Glomerular visceral epithelial cell (primary cell): Measurements from ENCODE around the gene HSD17B12.
"Not testable (repeated sequence)": the region's sequence is repeated elsewhere in the genome, so short reads cannot be mapped to it uniquely, and the experiment has no call there.

Experiments
- DNase-seq: peaks from one replicate; pipeline ENCODE4 v3.0.0-alpha.2; 2016; ENCODE audit errors: extremely low spot score

The HSD17B12 gene

DNA sequence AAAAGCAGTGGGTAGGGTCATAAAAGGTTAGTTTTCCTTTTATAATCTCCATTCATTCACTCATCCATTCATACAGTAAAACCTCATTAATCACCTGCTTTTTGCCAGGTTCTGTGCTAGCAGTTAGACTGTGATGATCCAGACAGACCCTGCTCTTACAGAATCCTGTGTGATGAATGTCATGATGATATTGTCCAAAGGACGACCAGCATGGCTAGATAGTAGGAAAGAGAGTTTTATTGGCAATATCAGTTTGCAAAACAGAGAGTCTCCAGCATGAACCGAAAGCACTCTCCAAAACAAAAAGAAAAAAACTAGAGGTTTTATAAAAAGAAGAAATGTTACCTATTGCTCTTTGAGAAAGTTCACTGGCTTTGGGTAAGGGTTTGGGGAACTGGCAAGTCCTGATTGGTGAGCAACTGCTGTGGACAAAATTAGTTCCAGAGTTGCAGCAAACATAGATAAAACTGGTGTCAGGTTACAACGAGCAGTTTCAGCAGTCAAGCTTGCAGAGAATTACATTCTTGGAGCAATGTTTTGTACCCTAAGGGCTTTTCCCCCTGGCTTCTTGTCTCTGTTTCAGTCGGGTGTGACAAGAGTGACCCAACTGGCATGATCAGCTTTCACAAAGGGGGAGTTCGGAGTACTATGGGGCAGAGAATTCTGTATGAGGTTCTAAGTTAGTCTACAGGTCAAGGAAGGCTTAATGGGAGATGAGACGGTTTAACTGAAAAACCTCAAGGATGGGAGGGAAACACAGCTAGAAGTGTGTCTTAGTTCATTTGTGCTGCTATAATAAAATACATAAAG, 58.3 kb downstream of the HSD17B12 start:
- DNase-seq: peak; percentile 2

DNA sequence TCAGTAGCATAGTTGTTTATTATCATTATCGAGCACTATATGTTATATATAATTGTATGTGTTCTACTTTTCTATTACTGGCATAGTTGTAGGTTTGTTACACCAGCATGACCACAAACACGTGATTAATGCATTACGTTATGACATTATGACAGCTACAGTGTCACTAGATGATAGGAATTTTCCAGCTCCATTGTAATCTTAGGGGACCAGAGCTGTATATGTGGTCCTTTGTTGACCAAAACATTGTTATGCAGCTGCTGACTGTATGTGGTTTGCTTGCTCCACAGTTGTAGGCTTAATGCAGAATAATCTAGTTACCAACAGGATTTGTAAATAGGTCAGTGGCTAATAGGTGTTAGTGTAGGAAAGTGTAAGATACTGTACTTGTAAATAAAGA, 66.1 kb downstream of the HSD17B12 start:
- no peak for DNase-seq

DNA sequence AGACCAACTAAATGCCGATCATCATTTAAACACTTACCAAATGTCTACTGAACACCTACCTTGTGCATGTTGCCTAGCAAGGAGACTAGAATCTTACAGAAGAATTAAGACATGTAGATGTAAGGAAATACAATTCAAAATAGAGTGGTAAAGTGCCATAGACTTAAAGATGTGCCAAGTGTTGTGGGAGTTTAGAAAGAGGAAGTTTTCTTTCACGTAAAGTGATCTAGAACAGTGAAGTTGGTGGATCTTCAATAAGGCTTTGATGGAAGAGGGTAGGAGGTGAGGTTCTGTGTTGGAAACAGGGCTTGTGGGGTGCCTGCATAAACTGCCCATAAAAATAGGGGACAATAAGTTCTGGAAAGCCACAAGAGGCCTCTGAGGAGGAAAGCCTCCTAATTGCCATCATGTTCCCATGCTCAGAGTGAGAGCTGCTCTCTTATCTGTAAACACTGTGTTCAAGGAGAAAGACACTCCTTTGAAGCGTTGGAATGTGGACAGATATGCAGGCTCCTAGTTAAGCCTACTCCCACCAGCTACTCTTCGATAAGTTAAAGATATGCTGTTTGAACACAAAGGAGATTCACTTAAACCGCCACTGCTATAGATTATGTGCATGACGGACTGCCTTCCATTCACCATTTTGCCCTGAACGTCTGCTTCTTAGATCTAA, 66.7 kb downstream of the HSD17B12 start:
- no peak for DNase-seq

DNA sequence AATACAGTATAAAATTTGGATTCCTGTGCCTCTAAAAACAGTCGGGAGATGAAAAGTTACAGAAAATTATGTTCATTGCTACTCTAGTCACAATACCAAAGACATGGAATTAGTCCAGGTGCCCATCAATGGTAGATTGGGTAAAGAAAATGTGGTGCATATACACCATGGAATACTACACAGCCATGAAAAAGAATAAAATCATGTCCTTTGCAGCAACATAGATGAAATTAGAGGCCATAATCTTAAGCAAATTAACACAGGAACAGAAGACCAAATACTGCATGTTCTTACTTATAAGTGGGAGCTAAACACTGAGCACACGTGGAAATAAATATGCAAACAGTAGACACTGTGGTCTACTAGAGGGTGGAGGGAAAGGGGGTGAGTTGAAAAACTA, 67.6 kb downstream of the HSD17B12 start:
- no peak for DNase-seq

DNA sequence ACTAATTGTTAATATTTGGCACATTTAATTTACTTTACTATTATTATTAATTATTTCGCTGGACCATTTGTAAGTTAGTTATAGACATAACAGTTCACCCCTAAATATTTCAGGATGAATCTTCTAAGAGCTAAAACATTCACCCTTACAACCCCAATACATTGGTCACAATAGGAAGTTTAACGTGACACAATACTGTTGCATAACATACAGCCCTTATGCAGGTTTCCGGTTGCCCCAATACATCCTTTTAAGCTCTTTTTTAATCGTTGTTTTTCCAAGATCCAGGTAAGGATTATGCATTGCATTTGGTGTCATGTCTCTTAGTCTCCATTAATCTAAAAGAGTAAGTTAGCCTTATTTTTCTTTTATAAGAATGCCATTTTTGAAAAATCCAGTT, 71.2 kb downstream of the HSD17B12 start:
- no peak for DNase-seq

DNA sequence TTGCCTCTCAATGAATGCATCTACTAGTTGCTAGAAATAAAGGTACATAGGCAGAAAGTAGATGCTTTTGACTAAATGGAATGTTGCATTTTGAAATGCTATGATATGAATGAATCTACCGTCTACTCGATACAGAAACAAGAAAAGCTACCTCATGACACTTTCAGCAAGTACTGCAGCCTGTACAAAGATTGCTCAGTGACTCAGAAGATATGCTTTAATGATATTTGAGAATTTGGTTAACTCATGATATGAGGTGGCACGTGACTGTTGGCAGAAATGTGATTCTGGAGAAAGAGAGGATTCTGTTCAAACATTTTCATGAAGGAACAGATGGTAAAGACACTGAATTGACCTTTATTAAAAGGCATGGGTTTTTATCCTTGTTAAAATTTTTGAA, 76.0 kb downstream of the HSD17B12 start:
- DNase-seq: peak; percentile 2

DNA sequence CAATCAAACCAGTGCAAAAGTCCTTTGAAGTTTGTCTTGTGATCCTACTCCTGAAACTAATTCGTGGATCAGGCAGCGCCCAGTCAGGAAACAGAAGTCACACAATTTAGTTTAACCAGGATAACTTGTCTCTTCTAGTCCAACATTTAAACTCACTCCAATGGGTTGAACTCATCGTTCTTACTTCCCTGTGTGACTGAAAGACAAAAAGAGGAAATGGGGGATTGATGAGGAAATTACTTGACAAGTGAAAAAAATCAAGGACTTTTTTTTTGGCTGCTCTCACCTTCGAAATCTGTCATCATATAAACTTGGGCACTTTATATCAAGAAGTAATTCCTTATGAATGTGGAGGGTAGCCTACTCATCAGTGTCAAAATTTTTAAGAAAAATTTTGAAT, 78.4 kb downstream of the HSD17B12 start:
- no peak for DNase-seq

DNA sequence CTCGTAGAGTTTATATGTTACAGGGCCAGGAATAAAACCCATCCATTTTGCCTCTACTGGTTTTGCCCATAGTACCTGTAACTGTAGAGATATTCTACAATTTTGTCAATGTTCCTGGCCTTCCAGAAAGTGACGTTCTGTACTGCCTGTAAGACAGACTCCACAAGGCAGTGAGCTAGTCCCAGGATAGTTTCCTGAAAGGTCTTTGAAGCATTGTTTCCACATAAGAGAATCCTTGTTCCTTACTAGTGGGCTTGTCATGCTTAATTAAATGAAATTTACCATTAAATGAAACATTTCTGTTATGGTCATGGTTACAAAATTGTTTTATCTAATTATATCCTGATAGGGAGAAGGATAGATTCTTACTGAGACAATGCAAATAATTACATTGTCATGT, 80.4 kb downstream of the HSD17B12 start:
- DNase-seq: no peak

DNA sequence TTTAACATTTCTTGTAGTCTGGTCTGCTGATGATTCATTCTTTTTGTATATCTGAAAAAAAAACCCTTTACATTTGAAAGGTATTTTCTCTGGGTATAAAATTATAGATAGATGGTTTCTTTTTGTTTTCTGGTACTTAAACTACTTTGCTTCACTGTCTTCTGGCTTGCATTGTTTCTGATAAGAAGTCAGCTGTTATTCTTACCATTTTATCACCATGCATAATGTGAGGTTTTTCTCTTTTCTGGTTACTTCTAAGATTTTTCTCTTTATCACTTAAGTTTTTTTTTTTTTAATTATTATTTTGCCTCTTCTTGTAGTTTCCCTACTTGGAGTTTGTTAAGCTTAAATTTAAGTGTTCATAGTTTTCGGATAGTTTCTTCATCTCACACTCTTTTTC, 84.7 kb downstream of the HSD17B12 start:
- no peak for DNase-seq

DNA sequence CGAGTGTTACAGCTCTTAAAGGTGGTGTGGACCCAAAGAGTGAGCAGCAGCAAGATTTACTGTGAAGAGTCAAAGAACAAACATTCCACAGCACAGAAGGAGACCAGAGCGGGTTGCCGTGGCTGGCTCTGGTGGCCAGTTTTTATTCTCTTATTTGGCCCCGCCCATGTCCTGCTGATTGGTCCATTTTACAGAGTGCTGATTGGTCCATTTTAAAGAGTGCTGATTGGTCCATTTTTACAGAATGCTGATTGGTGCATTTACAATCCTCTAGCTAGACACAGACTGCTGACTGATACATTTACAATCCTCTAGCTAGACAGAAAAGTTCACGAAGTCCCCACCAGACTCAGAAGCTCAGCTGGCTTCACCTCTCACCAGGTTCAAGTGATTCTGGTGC, 88.1 kb downstream of the HSD17B12 start:
- not testable (repeated sequence) for DNase-seq

DNA sequence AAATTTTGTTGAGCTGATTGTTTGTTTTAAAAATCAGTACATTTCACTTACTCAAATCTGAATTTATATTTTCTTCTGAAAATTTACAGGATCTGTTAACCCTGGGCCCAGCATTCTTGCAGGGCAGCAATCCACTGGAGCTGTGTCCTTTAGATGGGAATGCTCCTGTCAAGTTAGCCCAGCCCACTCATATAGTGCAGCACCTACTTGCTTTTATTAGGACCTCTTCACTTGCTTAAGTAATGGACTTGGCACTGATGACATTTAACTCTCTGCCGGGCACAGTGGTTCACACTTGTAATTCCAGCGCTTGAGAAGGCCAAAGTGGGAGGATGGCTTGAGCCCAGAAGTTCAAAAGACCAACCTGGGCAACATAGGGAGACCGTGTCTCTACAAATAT, 89.6 kb downstream of the HSD17B12 start:
- DNase-seq: no peak

DNA sequence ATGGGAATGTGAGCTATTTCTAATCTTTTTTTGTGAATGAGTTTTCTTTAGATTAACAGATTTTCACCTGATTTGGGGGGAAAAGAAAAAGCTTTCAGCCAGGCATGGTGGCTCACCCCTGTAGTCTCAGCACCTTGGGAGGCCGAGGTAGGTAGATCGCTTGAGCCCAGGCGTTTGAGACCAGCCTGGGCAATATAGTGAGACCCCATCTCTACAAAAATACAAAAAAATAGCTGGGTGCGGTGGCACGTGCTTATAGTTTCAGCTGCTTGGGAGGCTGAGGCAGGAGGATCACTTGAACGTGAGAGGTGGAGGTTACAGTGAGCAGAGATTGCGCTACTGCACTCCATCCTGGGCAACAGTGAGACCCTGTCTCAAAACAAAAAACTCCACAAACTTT, 92.2 kb downstream of the HSD17B12 start:
- DNase-seq: no peak

DNA sequence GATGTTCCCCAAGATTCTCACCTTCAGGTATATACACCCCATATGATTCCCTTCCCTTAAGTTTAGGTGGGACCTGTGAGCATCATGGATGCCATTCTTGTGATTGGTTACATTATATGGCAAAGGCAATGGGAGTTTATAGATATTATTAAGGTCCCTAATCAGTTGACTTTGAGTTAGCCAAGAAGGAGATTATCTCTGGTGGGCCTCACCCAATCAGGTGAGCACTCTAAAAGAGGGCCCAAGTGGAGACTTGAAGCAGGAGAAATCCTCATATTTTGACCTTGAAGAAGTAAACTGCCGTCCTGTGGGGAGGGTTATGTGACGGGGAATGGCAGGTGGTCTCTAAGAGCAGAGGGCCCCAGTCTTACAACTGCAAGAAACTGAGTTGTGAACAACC, 94.2 kb downstream of the HSD17B12 start:
- no peak for DNase-seq

DNA sequence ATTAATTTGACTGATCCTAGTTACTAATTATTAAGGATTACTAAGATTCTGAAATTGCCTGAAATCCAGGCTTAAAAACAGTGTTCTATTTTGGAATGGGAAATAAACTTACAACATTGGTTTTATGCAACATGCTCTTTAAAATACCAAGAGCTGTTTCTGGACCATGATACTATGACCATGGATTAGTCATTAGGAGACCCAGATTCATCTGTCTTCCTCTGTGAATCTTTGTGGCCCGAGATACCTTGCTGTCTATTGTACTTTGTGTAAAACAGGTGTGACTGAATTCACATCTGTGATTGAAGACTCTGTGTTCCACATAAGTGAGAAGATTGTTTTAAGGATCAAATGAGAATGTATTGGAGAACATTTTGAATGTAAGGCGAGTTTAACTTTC, 98.8 kb downstream of the HSD17B12 start:
- no peak for DNase-seq

DNA sequence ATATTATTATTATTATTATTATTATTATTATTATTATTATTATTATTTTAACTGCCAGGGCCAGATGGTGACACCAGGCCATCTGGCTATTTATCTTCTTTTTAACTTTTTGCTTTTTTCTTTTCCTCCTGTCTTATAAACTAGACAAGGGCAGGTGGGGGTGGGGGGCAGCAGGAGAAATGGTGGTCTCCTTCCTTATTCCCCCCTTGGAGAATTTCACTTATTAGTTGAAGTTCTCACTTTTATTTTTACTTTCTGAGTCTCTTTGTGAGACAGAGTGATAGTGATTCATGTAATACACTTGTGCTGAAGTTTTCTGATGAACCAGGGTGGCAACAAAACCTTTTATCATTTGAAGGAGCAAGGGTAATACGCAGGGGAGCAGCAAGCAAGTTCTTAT, 103.8 kb downstream of the HSD17B12 start:
- DNase-seq: no peak

DNA sequence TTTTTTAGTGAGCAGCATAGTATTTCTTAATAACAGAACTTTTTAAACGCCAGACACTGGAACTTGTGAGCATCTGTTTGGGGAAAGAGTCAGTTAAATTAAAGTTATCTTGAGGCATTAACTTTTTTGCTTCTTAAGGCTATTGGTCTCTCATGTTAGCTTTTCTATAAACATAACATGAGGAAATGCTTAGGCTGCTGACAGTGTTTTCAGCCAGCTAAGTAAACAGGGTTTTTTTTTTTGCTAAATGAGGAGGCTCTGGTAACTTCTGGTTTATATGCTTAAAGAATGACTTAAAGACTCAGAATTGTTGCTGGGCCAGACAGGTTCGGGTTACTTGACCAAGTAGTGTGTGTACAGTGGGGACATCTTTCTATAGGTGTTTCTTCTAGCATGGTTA, 104.3 kb downstream of the HSD17B12 start:
- DNase-seq: no peak

DNA sequence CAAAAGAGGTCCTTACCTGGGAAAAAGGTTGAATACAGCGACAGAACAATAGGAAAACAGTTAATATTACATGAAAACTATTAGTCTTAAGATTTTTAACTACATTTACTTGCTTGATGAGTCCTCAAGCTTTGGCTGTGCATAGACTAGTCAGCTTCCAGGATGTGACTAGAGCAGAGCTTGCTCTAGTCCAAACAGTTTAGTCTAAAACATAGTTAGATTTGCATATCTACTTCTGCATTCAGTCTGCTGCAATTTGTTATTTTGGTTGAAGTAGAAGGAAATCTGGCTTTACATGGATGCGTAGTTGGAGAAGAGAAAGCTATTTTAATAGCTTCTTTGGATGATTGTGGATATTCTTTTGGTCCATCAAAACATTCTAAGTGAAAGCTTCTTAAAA, 104.8 kb downstream of the HSD17B12 start:
- DNase-seq: no peak

DNA sequence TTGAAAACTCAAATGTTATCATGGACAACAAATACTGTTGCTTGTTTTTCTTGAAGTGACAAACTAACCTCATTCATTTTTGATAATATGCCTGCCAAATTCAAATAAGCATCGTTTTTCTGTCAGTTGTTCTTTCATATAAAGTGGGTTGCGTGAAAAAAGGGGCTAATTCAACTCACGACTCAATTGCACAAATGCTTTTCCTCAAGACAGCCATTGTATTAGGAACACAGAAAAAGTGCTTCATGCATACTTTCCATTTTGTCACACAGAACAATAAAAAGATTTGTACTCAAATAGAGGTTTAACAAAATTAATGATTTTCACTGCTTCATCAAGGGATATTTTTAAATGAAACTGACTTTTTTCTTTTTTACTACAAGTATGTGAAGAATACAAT, 105.5 kb downstream of the HSD17B12 start:
- DNase-seq: no peak

DNA sequence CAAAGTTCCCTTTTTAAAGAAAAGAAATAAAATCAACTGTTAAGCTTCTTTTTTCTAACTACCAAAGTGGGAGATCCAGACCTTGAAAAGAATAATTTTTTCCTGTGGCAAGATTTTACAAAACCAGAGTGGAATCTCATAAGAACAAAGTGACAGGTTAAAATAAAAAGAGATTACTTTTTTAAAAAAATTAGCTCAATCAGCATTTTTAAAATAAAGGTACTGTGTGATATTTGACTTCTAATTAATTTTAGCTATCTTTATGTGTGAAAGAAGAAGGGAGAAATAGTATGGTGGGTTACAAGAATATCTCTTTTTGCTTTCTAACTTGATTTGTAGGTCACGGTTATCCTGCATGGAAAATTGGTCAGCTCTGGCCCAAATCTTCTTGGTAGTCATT, 107.3 kb downstream of the HSD17B12 start:
- DNase-seq: no peak

DNA sequence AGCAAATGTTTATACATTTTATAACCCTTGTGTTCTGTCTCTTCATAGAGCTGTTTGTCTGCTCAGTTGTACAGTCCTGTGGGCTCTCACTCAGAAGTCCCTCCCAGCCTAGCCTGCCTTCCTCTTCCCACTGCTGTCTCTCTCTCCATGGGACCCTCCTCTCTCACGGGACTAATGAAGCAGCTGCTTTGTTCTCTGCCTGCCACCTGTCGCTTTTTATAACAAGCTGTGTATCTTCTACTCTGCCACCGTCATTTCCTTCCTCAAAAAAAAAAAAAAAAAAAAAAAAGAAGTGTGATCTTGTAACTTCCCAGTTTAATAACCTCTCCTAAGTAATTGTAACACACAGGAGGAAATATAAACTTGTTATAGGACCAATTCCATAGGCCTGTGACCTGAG, 107.9 kb downstream of the HSD17B12 start:
- DNase-seq: no peak

DNA sequence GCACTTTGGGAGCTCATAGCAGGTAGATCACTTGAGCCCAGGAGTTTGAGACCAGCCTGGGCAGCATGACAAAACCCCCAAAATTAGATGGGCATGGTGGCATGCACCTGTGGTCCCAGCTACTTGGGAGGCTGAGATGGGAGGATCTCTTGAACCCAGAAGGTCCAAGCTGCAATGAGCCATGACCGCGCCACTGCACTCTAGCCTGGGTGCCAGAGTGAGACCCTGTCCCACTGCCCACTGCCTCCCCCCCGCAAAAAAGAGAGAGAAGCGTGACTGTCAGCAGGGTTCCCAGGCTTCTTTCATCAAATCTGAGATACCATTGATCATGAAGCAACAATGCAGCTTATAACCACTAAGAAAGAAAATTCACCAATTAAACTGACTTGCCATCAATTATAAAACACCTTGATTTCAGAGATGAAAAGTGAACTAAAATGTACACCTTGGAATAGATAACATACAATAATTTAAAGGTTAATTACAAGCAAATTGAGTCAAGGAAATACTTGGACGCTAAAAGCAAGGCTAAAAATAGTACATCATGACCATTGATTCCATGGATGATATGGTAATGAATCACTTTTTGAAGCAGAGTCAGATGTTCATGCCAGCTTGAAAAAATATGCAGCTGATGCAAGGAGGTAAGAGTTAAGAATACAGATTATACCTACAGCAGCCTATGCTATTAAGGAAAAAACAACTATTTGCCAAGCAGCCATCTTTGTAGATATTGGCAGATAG, 109.3 kb downstream of the HSD17B12 start:
- peak; percentile 31 for DNase-seq

DNA sequence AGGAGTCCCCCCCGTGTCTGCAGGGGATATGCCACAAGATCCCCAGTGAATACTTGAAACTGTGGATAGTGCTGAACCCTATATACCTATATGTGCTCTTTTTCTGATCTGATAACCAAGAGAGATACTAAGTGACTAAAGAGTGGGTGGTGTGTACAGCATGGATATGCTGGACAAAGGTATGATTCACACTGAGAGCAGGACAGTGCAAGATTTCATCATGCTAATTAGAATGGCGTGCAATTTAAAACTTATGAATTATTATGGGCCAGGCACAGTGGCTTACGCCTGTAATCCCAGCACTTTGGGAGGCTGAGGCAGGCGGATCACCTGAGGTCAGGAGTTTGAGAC, 109.9 kb downstream of the HSD17B12 start:
- no peak for DNase-seq

DNA sequence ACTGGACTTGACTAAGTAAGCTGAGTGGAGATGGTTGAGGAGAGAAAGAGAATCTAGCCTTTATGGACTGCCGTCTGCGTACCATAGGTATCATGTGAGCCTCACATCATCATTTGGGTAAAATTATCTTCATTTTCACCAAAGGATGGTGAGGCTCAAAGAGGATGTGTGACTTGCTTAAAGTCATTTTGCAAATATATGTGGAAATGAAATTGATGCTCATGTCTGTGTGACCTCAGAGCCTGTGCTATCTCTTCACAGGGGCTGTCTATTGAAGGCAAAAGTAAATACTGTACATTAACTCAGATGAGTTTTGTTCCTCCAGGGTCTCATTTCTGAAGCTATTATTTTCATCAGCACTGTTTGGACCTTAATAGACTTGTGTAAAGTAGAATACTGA, 116.8 kb downstream of the HSD17B12 start:
- no peak for DNase-seq
